Stimulated activated CD8-positive, alpha-beta memory T cell treated with anti-CD3 and anti-CD28 coated beads, Interleukin-7, amount 100 ng/mL, for 4 hours (primary cell): Measurements from ENCODE around the gene ABHD16A.

Experiments
- DNase-seq, 2 donors: peaks; one replicate each; pipeline ENCODE4 v3.0.0-alpha.2; 2020; ENCODE audit warnings: low read depth in 2 of 2

Gene ABHD16A

GRCh38 chr6:31662124-31662723, 40.9 kb downstream of the ABHD16A start:
- no peak for DNase-seq

- DNase-seq, result no peak
Observed at GRCh38 chr6:31661262-31662123, 41.6 kb downstream of the ABHD16A start.

GRCh38 chr6:31660381-31661261, 42.5 kb downstream of the ABHD16A start, which contains the start of gene C6orf47:
C6orf47 (minus strand) TSS chr6:31660778; CDS start chr6:31659947, 831 bp downstream.
- DNase-seq, result peak; percentile 48 to 76

- no peak for DNase-seq
Observed at GRCh38 chr6:31659649-31660380, 43.3 kb downstream of the ABHD16A start.

GRCh38 chr6:31658983-31659648, 44.0 kb downstream of the ABHD16A start:
- DNase-seq, result no peak

- no peak for DNase-seq
Observed at GRCh38 chr6:31658158-31658688, 44.9 kb downstream of the ABHD16A start.

GRCh38 chr6:31657406-31658157, 45.5 kb downstream of the ABHD16A start:
- no peak for DNase-seq

GRCh38 chr6:31655349-31656237, 47.5 kb downstream of the ABHD16A start, which contains the start of gene APOM:
APOM (plus strand) TSS chr6:31655894; CDS start chr6:31655967, 73 bp downstream.
- DNase-seq, result no peak

GRCh38 chr6:31654574-31655348, 48.4 kb downstream of the ABHD16A start:
- no peak for DNase-seq

GRCh38 chr6:31652925-31653724, 50.0 kb downstream of the ABHD16A start:
- DNase-seq, result peak; percentile 83 to 92

GRCh38 chr6:31651602-31652191, 51.4 kb downstream of the ABHD16A start:
- DNase-seq, result no peak

GRCh38 chr6:31645325-31645724, 57.8 kb downstream of the ABHD16A start:
- no peak for DNase-seq

- DNase-seq, result no peak
Observed at GRCh38 chr6:31643818-31644454, 59.2 kb downstream of the ABHD16A start.

- DNase-seq, result no peak
Observed at GRCh38 chr6:31642798-31643570, 60.1 kb downstream of the ABHD16A start.

- no peak for DNase-seq
Observed at GRCh38 chr6:31641370-31641769, 61.8 kb downstream of the ABHD16A start.
